PC-3 (cell line): ENCODE results near the gene TOX4. TPM values are rescaled to one million over a fixed set of nuclear protein-coding genes. Genes with fewer than 3 reads are reported as not detected.
A peak's percentile ranks its signal among the peaks of the same experiment; 100 is the strongest.

ENCODE experiments used
- ATAC-seq: fragments of 200-7000 bp; cut with Tn5 transposase; 2 replicates; pipeline ENCODE4 v1.9.1; 2020; ENCODE audit warnings: mild to moderate bottlenecking, moderate library complexity
- BruUV-seq: library from RNA; stranded (reverse); fragments of 400-500 nt; replicated peaks from 2 replicates; lab custom pipeline; 2021; lab: Mats Ljungman, UMichigan
- CTCF ChIA-PET: fragments of 300-600 bp; sonication (Branson Sonifier 250); formaldehyde crosslinking; loops from one replicate; lab custom pipeline; 2022; ENCODE audit warnings: antibody characterized with exemption; lab: Charles Lee
- POLR2A ChIA-PET: fragments of 300-600 bp; sonication (Branson Sonifier 250); formaldehyde crosslinking; loops from one replicate; lab custom pipeline; 2022; ENCODE audit warnings: antibody characterized with exemption; ENCODE audit not compliant: unreplicated experiment; lab: Charles Lee
- DNase-seq: peaks from one replicate; pipeline ENCODE4 v3.0.0-alpha.2; 2015
- H2AFZ ChIP-seq: fragments of 300-600 bp; sonication (generic); 2 replicates; pipeline ENCODE4 v1.6.0; 2016; ENCODE audit warnings: antibody characterized with exemption, low read length
- H3F3A ChIP-seq: fragments of 300-600 bp; sonication (generic); one replicate; pipeline ENCODE4 v1.6.0; 2017; ENCODE audit warnings: antibody characterized with exemption, low read length, control low read depth, mild to moderate bottlenecking; ENCODE audit not compliant: unreplicated experiment
- H3K27ac ChIP-seq: fragments of 300-600 bp; sonication (generic); 2 replicates; pipeline ENCODE4 v1.5.1; 2016; ENCODE audit warnings: mild to moderate bottlenecking, low read length
- H3K27me3 ChIP-seq: fragments of 300-600 bp; sonication (generic); 2 replicates; pipeline ENCODE4 v1.6.1; 2016; ENCODE audit warnings: low read length, mixed read lengths
- H3K36me3 ChIP-seq: fragments of 300-600 bp; sonication (generic); 2 replicates; pipeline ENCODE4 v1.6.1; 2016; ENCODE audit warnings: low read depth, mixed run types, low read length, mixed read lengths
- H3K4me1 ChIP-seq: fragments of 300-600 bp; sonication (generic); 2 replicates; pipeline ENCODE4 v1.5.1; 2016; ENCODE audit warnings: low read length; ENCODE audit not compliant: insufficient read depth
- H3K4me2 ChIP-seq: fragments of 300-600 bp; sonication (generic); 2 replicates; pipeline ENCODE4 v1.6.0; 2016; ENCODE audit warnings: low read length
- H3K4me3 ChIP-seq: fragments of 300-600 bp; sonication (generic); 2 replicates; pipeline ENCODE4 v1.5.1; 2016; ENCODE audit warnings: mild to moderate bottlenecking, low read length, mixed read lengths
- H3K79me2 ChIP-seq: fragments of 300-600 bp; sonication (generic); 2 replicates; pipeline ENCODE4 v1.6.1; 2017; ENCODE audit warnings: low read length, mixed read lengths
- H3K9ac ChIP-seq: fragments of 300-600 bp; sonication (generic); 2 replicates; pipeline ENCODE4 v1.6.0; 2016; ENCODE audit warnings: mild to moderate bottlenecking, low read length
- H3K9me2 ChIP-seq: fragments of 300-600 bp; sonication (generic); replicated peaks from 2 replicates; pipeline ENCODE4 v1.6.1; 2016; ENCODE audit warnings: mixed run types, low read length, mixed read lengths
- H3K9me3 ChIP-seq: fragments of 300-600 bp; sonication (generic); 2 replicates; pipeline ENCODE4 v1.6.1; 2016; ENCODE audit warnings: low read length, mixed read lengths
- H4K20me1 ChIP-seq: fragments of 300-600 bp; sonication (generic); 2 replicates; pipeline ENCODE4 v1.6.1; 2016; ENCODE audit warnings: low read length, mixed read lengths
- CTCF ChIP-seq: fragments of 300-600 bp; sonication (generic); conservative IDR thresholded peaks from 2 replicates; pipeline ENCODE4 v1.5.1; 2017; ENCODE audit warnings: antibody characterized with exemption, low read depth, mild to moderate bottlenecking, low read length
- EZH2 ChIP-seq: fragments of 300-600 bp; sonication (generic); IDR thresholded peaks from one replicate; pipeline ENCODE4 v1.6.1; 2017; ENCODE audit warnings: antibody characterized with exemption, mild to moderate bottlenecking, low read length; ENCODE audit not compliant: unreplicated experiment
- EZH2phosphoT487 ChIP-seq: fragments of 300-600 bp; sonication (generic); IDR thresholded peaks from 2 replicates; pipeline ENCODE4 v1.6.1; 2018; ENCODE audit warnings: mild to moderate bottlenecking, antibody characterized with exemption, low read length, borderline replicate concordance
- intact Hi-C: fragments of 100-400 bp; cut with micrococcal nuclease; formaldehyde crosslinking; loops from 2 replicates; pipeline ENCODE4 v1.9.0; 2023
- total RNA-seq: library from RNA; depleted of rRNA; stranded (reverse); fragments of >200 nt; gene quantifications from 2 replicates; pipeline ENCODE4 v1.2.3, GENCODE V29; 2014

Gene TOX4
- total RNA-seq, 1 experiment from 2014 or later: 26.7 TPM

GRCh38 chr14:21494902-21495762 is 18.1 kb downstream of the TOX4 start:
- Histone ChIP-seq H3K9ac (no peak overlapping the region), H3K27me3 (no peaks in the 10 kb centered on the region), H3K9me2 (no peaks in the 10 kb centered on the region), H3K27ac (no peak overlapping the region), H3K4me2 (no peak overlapping the region), H4K20me1 (no peaks in the 10 kb centered on the region), H2AFZ (no peak overlapping the region), H3K9me3 (no peaks in the 10 kb centered on the region), H3K4me1 (no peaks in the 10 kb centered on the region), H3K4me3 (no peak overlapping the region), H3K36me3 (peaks cover 59% of the 10 kb centered on the region), H3F3A (no peaks in the 10 kb centered on the region), H3K79me2 (no peaks in the 10 kb centered on the region)
- intact Hi-C loops: no loop called here
- no peak for TF ChIP-seq EZH2phosphoT487
- CTCF ChIA-PET: interaction anchor here (1.0 kb wide), 1 partner anchor 39 kb away, joined by 3 read pairs; the partner anchor contains the start of gene CHD8
- no TSS peak for BruUV-seq
- ATAC-seq: peak; percentile 8; the same call in 1 of the 2 replicates
- POLR2A ChIA-PET: interaction anchor here (0.6 to 0.7 kb wide), 3 partner anchors 8 to 16 kb away, joined by 3 to 7 read pairs (median 5); partner anchors contain the start of gene METTL3
- DNase-seq: no peak

GRCh38 chr14:21496453-21496852 is 19.5 kb downstream of the TOX4 start:
- Histone ChIP-seq H3K36me3 (peaks cover 68% of the 10 kb centered on the region), H3K9me2 (no peaks in the 10 kb centered on the region), H2AFZ (no peak overlapping the region), H3F3A (no peaks in the 10 kb centered on the region), H3K4me3 (no peak overlapping the region), H3K4me1 (no peaks in the 10 kb centered on the region), H4K20me1 (no peaks in the 10 kb centered on the region), H3K9me3 (no peaks in the 10 kb centered on the region), H3K27me3 (no peaks in the 10 kb centered on the region), H3K4me2 (no peak overlapping the region), H3K79me2 (no peaks in the 10 kb centered on the region), H3K9ac (no peak overlapping the region), H3K27ac (no peak overlapping the region)
- no TSS peak for BruUV-seq
- ATAC-seq: no peak
- DNase-seq: no peak
- ChIA-PET POLR2A (no interaction called here), CTCF (no interaction called here)
- TF ChIP-seq EZH2phosphoT487 (no peak), EZH2 (no peak), CTCF (no peak)
- intact Hi-C loops: no loop called here

GRCh38 chr14:21498540-21499526 is 21.8 kb downstream of the TOX4 start:
- H3K4me2 ChIP-seq: no peak overlapping the region
- no peak for TF ChIP-seq EZH2
- peak; percentile 77 for TF ChIP-seq CTCF
- no peaks in the 10 kb centered on the region for H4K20me1 ChIP-seq
- H3K27ac ChIP-seq: no peak overlapping the region
- no peaks in the 10 kb centered on the region for H3K4me1 ChIP-seq
- ChIA-PET POLR2A (interaction anchor here (0.6 to 1.0 kb wide), 2 partner anchors 12 to 27 kb away, joined by 4 read pairs; partner anchors contain the start of genes METTL3 and SALL2), CTCF (interaction anchor here (0.6 to 1.5 kb wide), 8 partner anchors 12 to 815 kb away, joined by 3 to 19 read pairs (median 3); partner anchors contain the start of genes METTL3 and SUPT16H)
- intact Hi-C loops: loop anchor here (1.0 kb wide), 1 partner anchor 58 kb away; no protein-coding TSS in a partner anchor
- 0 out of 2 replicates have a peak, but pooled peaks cover 2% of the 10 kb centered on the region for H3K79me2 ChIP-seq
- H2AFZ ChIP-seq: no peak overlapping the region
- TSS peak; percentile 2 for BruUV-seq
- peaks cover 75% of the 10 kb centered on the region for H3K36me3 ChIP-seq
- H3K9ac ChIP-seq: no peak overlapping the region
- H3K9me3 ChIP-seq: no peaks in the 10 kb centered on the region
- ATAC-seq: peak; percentile 77
- DNase-seq: peak; percentile 65
- H3K9me2 ChIP-seq: no peaks in the 10 kb centered on the region
- H3K27me3 ChIP-seq: no peaks in the 10 kb centered on the region
- H3K4me3 ChIP-seq: no peak overlapping the region
- no peaks in the 10 kb centered on the region for H3F3A ChIP-seq
